Gastroesophageal sphincter (tissue), 4 donors: ENCODE data around the gene NOX5. TPM values are rescaled to one million over a fixed set of nuclear protein-coding genes. Genes with fewer than 3 reads are reported as not detected.

Experiments
- ATAC-seq: fragments of 150-250 bp; one replicate; pipeline ENCODE4 v1.9.1; 2016; ENCODE audit warnings: mild to moderate bottlenecking, moderate library complexity
- H3K27ac ChIP-seq, 4 donors: fragments of 200-600 bp; sonication (generic) in 3 of 4; 1 replicate in 3 of 4; 2 replicates in 1 of 4; pipeline ENCODE4 v1.5.1; 2016 to 2019
- H3K27me3 ChIP-seq: fragments of 200-600 bp; sonication (generic); one replicate; pipeline ENCODE4 v1.5.1; 2019
- H3K36me3 ChIP-seq, 2 donors: fragments of 200-600 bp; sonication (generic); one replicate each; pipeline ENCODE4 v1.5.1; 2019; ENCODE audit warnings: control low read depth in 1 of 2
- H3K4me1 ChIP-seq, 3 donors: fragments of 200-600 bp; sonication (generic); 1 replicate in 2 of 3; 2 replicates in 1 of 3; pipeline ENCODE4 v1.5.1; 2016 to 2019; ENCODE audit warnings: control low read depth in 2 of 3
- H3K4me3 ChIP-seq, 2 donors: fragments of 200-600 bp; sonication (generic); one replicate each; pipeline ENCODE4 v1.5.1; 2019; ENCODE audit warnings: mild to moderate bottlenecking in 1 of 2, moderate library complexity in 1 of 2
- H3K9me3 ChIP-seq, 3 donors: fragments of 200-600 bp; sonication (generic); one replicate each; pipeline ENCODE4 v1.5.1; 2017 to 2019; ENCODE audit warnings: control low read depth in 2 of 3
- EP300 ChIP-seq: sonication (generic); formaldehyde crosslinking; IDR thresholded peaks from one replicate; pipeline ENCODE4 v1.6.1; 2017; ENCODE audit warnings: antibody characterized with exemption, mild to moderate bottlenecking
- POLR2A ChIP-seq, 2 donors: fragments of 450-650 bp; IDR thresholded peaks; one replicate each; pipeline ENCODE4 v1.6.1; 2017; ENCODE audit warnings: antibody characterized with exemption in 2 of 2, mild to moderate bottlenecking in 2 of 2, moderate library complexity in 1 of 2
- POLR2AphosphoS5 ChIP-seq: sonication (generic); formaldehyde crosslinking; IDR thresholded peaks from one replicate; pipeline ENCODE4 v1.6.1; 2017; ENCODE audit warnings: antibody characterized with exemption
- WGBS, 2 donors: methylation state at CpG; one replicate each; pipeline ENCODE4 v1.1.5; 2018; ENCODE audit warnings: low coverage in 1 of 2; 5-methylcytosine and 5-hydroxymethylcytosine counted together
- total RNA-seq, 4 donors: library from RNA; depleted of rRNA; stranded (reverse); fragments of >200 nt; gene quantifications; one replicate each; pipeline ENCODE4 v1.1.0, GENCODE V29; 2016
- TF ChIP-seq, protein P1 (sequence below), 4 experiments: fragments of 200-600 bp in 2 of 4; fragments of 450-650 bp in 2 of 4; sonication (generic) in 1 of 4; IDR thresholded peaks; one replicate each; pipeline ENCODE4 v1.5.1; 2017 to 2019; ENCODE audit warnings: antibody characterized with exemption in 4 of 4, mild to moderate bottlenecking in 2 of 4, moderate library complexity in 2 of 4

The NOX5 gene
- total RNA-seq, 4 donors from 2014 or later: 0.12 to 0.54 TPM; not detected in 2

DNA sequence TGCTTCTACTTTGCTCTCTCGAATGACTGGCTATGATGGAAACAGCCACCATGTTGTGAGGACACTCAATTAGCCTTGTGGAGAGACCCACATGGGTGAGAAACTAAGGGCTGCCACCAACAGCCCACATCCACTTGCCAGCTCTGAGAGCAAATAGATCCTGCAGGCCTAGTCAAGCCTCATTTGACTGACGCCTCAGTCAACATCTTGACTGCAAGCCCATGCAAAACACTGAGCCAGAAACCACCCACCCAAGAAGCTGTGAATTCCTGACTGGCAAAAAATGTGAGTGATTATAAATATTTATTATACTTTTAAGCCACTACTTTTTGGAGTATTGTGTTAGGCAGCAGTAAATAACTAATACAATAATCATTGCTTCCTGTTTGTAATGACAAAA is 58.4 kb downstream of the NOX5 start:
- H3K9me3 ChIP-seq: peaks cover 0 to 10% (median 0%) of the 10 kb centered on the region in 3 donors
- no peak for TF ChIP-seq POLR2A (IDR thresholded peaks at IDR 0.05)
- no peak for TF ChIP-seq POLR2AphosphoS5
- TF ChIP-seq, protein P1, sequence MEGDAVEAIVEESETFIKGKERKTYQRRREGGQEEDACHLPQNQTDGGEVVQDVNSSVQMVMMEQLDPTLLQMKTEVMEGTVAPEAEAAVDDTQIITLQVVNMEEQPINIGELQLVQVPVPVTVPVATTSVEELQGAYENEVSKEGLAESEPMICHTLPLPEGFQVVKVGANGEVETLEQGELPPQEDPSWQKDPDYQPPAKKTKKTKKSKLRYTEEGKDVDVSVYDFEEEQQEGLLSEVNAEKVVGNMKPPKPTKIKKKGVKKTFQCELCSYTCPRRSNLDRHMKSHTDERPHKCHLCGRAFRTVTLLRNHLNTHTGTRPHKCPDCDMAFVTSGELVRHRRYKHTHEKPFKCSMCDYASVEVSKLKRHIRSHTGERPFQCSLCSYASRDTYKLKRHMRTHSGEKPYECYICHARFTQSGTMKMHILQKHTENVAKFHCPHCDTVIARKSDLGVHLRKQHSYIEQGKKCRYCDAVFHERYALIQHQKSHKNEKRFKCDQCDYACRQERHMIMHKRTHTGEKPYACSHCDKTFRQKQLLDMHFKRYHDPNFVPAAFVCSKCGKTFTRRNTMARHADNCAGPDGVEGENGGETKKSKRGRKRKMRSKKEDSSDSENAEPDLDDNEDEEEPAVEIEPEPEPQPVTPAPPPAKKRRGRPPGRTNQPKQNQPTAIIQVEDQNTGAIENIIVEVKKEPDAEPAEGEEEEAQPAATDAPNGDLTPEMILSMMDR (IDR thresholded peaks at IDR 0.05): no peak
- TF ChIP-seq EP300: no peak
- WGBS, 2 donors: 96 to 100% methylated on average over 2 of the region's 2 CpGs
- peaks cover 51% of the 10 kb centered on the region for H3K27me3 ChIP-seq
- H3K4me1 ChIP-seq: peaks cover 0 to 16% (median 0%) of the 10 kb centered on the region in 3 donors
- no peak overlapping the region for H3K27ac ChIP-seq
- no peaks in the 10 kb centered on the region for H3K36me3 ChIP-seq
- no peak overlapping the region for H3K4me3 ChIP-seq
- ATAC-seq: no peak

DNA sequence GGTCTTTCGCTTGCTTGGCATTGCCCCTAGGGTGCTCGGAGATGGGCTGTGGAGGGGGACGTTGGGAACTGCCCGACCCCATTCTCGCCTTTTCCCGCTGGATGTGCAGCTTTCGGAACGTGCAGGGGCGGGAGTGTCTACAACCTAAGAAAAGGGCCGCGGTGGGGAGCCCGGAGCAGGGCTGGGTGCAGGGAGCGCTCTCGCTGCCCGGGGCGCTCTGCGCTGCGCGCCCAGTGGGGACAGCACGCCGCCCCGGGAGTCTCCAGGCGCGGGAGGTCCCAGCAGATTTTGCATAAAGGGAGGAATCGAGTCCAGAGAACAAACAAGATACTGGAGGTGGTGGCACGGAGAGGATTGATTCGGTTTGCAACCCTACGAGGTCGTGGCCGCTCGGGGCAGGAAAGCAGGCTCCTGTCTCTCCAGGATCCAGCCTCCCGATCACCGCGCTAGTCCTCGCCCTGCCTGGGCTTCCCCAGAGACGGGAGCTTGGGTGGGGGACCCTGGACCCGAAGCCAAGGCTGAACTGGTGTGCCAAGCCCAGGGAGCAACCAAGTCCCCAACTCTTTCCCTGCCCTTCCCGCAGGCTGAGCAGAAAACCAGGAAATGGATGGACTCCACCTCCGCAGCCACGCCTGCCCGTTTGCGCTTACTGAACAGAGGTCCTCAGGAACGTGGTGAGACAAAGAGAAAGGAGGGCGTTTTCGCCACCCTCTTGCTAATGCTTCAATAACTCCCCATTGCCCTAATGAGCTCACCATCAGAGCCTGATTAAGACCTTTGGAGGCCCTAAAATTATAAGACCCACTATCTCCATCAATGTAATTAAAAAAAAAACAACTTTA is 59.7 kb downstream of the NOX5 start:
- TF ChIP-seq POLR2A (IDR thresholded peaks at IDR 0.05): no peak
- TF ChIP-seq, protein P1 (IDR thresholded peaks at IDR 0.05): peak in 1 of 4 experiments; percentile 17
- ATAC-seq: peak; percentile 51
- no peaks in the 10 kb centered on the region for H3K36me3 ChIP-seq
- WGBS, 2 donors: 2 to 8% methylated on average over 8 to 19 of the region's 45 CpGs
- H3K9me3 ChIP-seq: peaks cover 0 to 5% (median 0%) of the 10 kb centered on the region in 3 donors
- H3K27me3 ChIP-seq: peaks cover 51% of the 10 kb centered on the region
- peak overlapping the region in 2 of 4 donors; percentile 24 to 45 for H3K27ac ChIP-seq
- H3K4me3 ChIP-seq: peak overlapping the region; percentile 43 to 53
- peaks cover 0 to 16% (median 0%) of the 10 kb centered on the region in 3 donors for H3K4me1 ChIP-seq

DNA sequence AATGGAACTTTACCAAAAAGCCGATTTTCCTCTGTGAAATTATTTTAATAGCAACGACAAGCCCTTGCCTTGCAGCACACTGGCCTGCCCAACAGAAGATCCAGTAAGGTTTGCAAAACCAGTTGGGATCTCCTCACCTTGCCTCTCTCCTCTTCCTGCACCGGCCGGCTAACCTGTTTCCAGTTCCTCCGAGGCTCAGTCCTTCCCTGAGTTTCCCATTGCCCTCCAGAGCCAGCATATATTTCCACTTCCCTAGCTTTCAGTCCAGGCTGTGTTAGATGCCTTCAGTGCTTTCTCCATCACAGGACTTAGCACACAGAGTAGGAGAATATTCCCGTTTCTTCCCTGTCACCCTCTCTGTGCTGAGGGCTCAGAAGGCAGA is 60.3 kb downstream of the NOX5 start:
- Histone ChIP-seq H3K4me3 (peak overlapping the region in 1 of 2 donors; percentile 53), H3K36me3 (no peaks in the 10 kb centered on the region), H3K9me3 (peaks cover 0 to 5% (median 0%) of the 10 kb centered on the region in 3 donors), H3K4me1 (peaks cover 0 to 16% (median 0%) of the 10 kb centered on the region in 3 donors), H3K27me3 (peaks cover 49% of the 10 kb centered on the region), H3K27ac (peak overlapping the region in 1 of 4 donors; percentile 24)
- no peak for ATAC-seq
- 41 to 44% methylated on average over 5 to 6 of the region's 6 CpGs for WGBS, 2 donors
- TF ChIP-seq EP300 (no peak), POLR2AphosphoS5 (no peak), POLR2A (IDR thresholded peaks at IDR 0.05) (no peak)
- TF ChIP-seq, protein P1 (IDR thresholded peaks at IDR 0.05): no peak

DNA sequence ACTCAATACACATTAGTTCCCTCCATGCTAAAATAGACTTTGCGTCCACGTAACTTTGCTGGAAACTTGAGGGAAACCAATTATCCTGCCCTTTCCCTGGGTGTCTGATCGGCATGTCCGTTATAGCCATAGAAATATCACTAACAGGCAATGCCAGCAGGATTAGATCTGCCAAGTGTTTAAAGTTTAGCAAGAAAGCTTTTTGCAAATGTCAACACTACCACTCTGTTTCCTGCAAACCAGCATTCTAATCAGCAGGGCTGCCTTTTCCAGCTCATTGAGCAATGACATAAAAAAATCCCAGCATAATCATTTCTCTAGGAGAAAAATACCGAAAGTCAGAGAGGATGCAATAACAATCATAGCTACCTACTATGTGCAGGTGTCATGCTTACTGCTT is 60.9 kb downstream of the NOX5 start:
- WGBS, 2 donors: 73 to 86% methylated on average over 5 of the region's 5 CpGs
- no peaks in the 10 kb centered on the region for H3K36me3 ChIP-seq
- H3K27me3 ChIP-seq: peaks cover 46% of the 10 kb centered on the region
- H3K27ac ChIP-seq: no peak overlapping the region
- TF ChIP-seq POLR2AphosphoS5 (no peak), EP300 (no peak)
- H3K9me3 ChIP-seq: peaks cover 0 to 5% (median 0%) of the 10 kb centered on the region in 3 donors
- no peak overlapping the region for H3K4me3 ChIP-seq
- no peak for ATAC-seq
- peaks cover 0 to 18% (median 0%) of the 10 kb centered on the region in 3 donors for H3K4me1 ChIP-seq

DNA sequence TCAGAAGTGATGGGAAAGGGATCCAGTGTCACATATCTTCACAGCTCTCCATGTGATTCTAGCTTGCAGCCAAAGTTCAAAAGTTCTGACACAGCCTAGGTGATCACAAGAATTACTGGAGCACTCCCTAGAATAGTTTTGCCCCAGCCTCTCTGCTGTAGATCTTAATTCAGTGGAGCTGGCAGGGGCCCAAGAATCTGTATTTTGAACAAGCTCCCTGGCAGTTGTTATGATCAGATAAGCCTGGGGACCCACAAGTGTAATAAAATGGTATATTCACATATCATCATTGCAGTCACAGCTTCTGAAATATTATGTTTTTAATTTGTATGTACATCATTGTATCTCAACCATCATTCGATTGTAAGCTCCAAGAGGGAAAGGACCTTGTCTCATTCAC is 62.3 kb downstream of the NOX5 start:
- no peak for ATAC-seq
- Histone ChIP-seq H3K4me1 (peaks cover 0 to 29% (median 7%) of the 10 kb centered on the region in 3 donors), H3K27me3 (peaks cover 37% of the 10 kb centered on the region), H3K27ac (no peak overlapping the region), H3K4me3 (no peak overlapping the region), H3K36me3 (no peaks in the 10 kb centered on the region), H3K9me3 (peaks cover 0 to 5% (median 0%) of the 10 kb centered on the region in 3 donors)
- no peak for TF ChIP-seq POLR2A (IDR thresholded peaks at IDR 0.05)
- TF ChIP-seq, protein P1 (IDR thresholded peaks at IDR 0.05): no peak
- TF ChIP-seq POLR2AphosphoS5: no peak
- no peak for TF ChIP-seq EP300
- WGBS, 2 donors: 100% methylated on average over 1 of the region's 1 CpG
